ENCODE results near the gene POLR3B.
"Not testable (repeated sequence)": the region's sequence is repeated elsewhere in the genome, so short reads cannot be mapped to it uniquely, and the experiment has no call there.

The POLR3B gene

DNA sequence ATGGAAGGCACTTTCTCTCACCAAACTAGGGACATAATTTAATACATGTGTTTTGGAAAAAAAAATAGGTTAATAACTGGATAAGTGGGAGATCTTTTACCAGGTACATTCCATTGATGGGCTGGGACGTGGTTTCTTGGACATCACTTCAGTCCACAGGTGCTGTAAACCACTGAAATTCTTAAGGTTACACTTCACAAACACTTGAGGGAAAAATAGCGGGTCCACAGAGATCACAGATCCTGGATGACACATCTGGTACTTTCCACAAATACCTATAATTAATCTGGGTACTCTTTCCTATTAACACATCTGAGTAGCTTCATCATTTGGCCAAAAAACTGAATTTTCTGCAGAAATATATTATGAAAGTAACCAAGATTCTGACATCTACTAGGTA is 85.0 kb downstream of the POLR3B start:
- no peak for DNase-seq
- TF ChIP-seq GATA1 (IDR thresholded peaks at IDR 0.05; ENCODE audit: low read depth, low read length) (no peak), POLR2A (IDR thresholded peaks at IDR 0.05; ENCODE audit: low read length) (no peak)

DNA sequence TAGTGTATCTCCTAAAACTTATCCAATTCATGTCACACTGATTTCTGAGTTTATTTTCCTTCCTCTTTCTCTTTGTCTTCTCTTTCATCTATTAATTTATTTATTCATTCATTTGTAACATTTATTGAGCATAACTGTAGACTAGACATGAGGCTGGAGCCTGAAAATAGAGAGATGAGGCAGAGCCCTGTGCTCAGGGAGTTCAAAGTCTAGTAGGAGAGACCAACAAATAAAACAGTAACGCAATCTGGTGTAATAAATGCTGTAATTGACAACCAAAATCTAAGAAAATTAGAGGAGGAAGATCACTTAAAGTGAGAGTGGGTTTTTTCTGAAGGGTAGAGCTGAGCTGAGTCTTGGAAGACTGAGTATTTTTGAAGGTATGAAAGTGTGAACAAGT is 87.5 kb downstream of the POLR3B start:
- TF ChIP-seq GATA1 (IDR thresholded peaks at IDR 0.05; ENCODE audit: low read depth, low read length) = no peak
- no peak for TF ChIP-seq POLR2A (IDR thresholded peaks at IDR 0.05; ENCODE audit: low read length)
- DNase-seq = no peak

DNA sequence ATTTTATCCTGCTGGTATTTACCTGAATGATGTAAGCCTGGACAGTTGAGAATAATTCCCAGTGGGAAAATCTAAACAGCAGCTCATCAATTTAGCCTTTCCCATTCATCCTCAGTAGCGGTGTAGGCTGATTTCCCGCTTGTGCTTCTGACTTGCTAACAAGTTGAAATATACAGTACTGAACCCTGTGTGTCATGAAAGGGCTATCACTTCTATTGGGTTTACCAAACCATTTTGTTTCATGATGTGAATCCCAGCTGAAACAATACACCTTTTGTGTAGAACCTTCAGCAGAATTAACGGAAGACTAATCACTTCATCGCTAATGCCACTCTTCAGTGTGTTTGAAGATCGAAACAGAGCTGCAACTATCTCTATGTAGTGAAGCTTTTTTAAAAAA is 88.4 kb downstream of the POLR3B start:
- no peak for TF ChIP-seq GATA1 (IDR thresholded peaks at IDR 0.05; ENCODE audit: low read depth, low read length)
- DNase-seq = no peak

DNA sequence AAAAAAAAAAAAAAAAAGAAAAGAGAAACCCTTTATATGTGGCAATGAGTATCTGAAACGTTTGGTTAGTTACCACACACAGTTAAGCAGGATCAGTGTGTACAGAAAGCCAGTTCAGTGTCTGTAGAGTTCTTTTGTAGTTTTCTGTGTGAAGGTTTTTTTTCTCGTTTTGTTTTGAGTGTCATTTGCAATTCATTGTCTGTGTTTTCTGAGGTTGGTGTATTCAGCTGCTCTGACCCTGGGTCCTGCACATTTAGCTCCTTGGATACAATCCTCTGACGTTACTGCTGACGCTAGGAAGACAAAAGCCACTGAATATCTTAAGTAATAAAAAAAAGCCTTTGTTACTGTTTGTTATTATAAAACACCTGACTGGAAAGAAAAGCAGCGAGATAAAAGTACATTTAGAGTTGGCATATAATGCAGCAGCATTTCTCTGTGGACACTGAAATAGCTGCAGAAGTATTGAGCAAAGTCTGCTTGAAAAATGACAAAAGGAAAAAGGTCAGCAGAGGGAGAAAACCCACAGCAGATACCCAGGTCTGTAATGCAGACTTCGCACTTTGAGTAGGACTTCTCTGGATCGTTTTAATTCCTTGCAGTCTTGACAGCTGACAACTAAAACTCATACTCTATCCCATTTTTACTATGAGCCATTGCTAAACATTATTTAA is 89.0 kb downstream of the POLR3B start:
- TF ChIP-seq GATA1 (IDR thresholded peaks at IDR 0.05; ENCODE audit: low read depth, low read length) (no peak), POLR2A (IDR thresholded peaks at IDR 0.05; ENCODE audit: low read length) (no peak)
- no peak for DNase-seq

GRCh38 chr12:106452309-106452708 is 94.8 kb downstream of the POLR3B start:
- TF ChIP-seq POLR2A (IDR thresholded peaks at IDR 0.05; ENCODE audit: low read length) = no peak
- TF ChIP-seq GATA1 (IDR thresholded peaks at IDR 0.05; ENCODE audit: low read depth, low read length) = no peak
- no peak for DNase-seq

DNA sequence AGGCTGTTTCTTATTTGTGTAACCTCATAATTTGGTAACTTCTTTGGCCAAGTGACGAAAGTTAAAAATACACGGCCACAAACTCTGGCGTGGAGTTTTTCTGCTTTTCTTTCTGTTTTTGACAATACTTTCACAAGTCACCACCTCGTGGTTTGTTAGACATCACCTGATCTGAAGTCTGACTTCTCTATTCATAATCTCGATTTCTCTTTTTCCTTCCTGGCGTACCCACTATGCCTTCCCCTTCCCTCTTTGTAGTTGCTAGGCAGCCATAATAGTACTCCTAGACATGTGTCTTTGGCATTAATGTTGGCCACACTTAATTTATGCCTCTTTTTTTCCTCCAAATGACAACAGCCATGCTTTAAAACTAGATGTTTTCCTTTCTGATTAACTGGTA is 97.6 kb downstream of the POLR3B start:
- TF ChIP-seq POLR2A (IDR thresholded peaks at IDR 0.05; ENCODE audit: low read length) (no peak), GATA1 (IDR thresholded peaks at IDR 0.05; ENCODE audit: low read depth, low read length) (no peak)
- no peak for DNase-seq

GRCh38 chr12:106459124-106459523 is 101.6 kb downstream of the POLR3B start:
- DNase-seq = no peak
- TF ChIP-seq POLR2A (IDR thresholded peaks at IDR 0.05; ENCODE audit: low read length) = no peak
- TF ChIP-seq GATA1 (IDR thresholded peaks at IDR 0.05; ENCODE audit: low read depth, low read length) = no peak

GRCh38 chr12:106459534-106459933 is 102.0 kb downstream of the POLR3B start:
- TF ChIP-seq POLR2A (IDR thresholded peaks at IDR 0.05; ENCODE audit: low read length) = no peak
- no peak for TF ChIP-seq GATA1 (IDR thresholded peaks at IDR 0.05; ENCODE audit: low read depth, low read length)
- no peak for DNase-seq

DNA sequence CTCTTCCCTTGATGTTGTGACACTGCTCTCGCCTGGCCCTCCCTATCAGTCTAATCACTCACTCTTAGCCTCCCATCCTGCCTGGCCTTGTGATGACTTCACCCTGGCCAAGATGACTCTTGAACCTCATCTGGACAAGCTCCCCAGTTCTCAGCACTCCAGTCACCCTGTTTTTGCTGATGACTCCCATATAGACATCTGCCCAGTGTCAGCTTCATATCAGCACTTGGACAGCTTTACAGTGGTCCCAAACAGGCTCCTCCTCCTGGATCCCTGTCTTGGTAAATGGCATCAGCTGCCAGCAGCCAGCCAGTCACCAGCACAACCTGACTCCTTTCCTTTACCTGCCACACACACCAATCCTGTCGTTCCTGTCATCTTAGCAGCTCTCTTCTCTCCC is 104.2 kb downstream of the POLR3B start:
- no peak for TF ChIP-seq GATA1 (IDR thresholded peaks at IDR 0.05; ENCODE audit: low read depth, low read length)
- no peak for TF ChIP-seq POLR2A (IDR thresholded peaks at IDR 0.05; ENCODE audit: low read length)
- peak in 1 of 2 experiments; percentile 5 for DNase-seq

GRCh38 chr12:106465605-106466004 is 108.1 kb downstream of the POLR3B start:
- not testable (repeated sequence) for DNase-seq

GRCh38 chr12:106475662-106476061 is 118.1 kb downstream of the POLR3B start:
- DNase-seq = not testable (repeated sequence)

GRCh38 chr12:106477627-106478026 is 120.1 kb downstream of the POLR3B start:
- DNase-seq = not testable (repeated sequence)

GRCh38 chr12:106480251-106480650 is 122.7 kb downstream of the POLR3B start:
- no peak for TF ChIP-seq GATA1 (IDR thresholded peaks at IDR 0.05; ENCODE audit: low read depth, low read length)
- no peak for DNase-seq

DNA sequence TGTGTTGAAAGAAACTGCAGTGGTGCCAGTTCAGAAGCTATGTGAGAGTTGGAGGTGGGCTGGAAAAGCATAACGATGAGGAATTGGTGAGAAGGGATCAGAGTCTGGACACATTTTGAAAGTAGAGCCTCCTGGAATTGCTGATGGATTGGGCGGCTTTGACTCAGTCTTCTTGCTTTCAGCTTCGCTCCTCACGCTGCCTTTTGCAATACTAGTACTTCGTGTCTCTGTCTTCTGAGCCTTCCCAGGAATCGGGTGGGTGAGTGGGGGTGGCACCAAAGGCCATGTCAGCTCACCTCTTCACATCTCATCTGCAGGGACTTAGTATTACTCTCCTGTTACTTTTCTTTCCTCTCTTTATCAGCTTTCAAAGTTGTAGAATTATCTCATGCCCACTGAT is 123.7 kb downstream of the POLR3B start:
- no peak for TF ChIP-seq POLR2A (IDR thresholded peaks at IDR 0.05; ENCODE audit: low read length)
- no peak for TF ChIP-seq GATA1 (IDR thresholded peaks at IDR 0.05; ENCODE audit: low read depth, low read length)
- no peak for DNase-seq

- no peak for TF ChIP-seq GATA1 (IDR thresholded peaks at IDR 0.05; ENCODE audit: low read depth, low read length)
- TF ChIP-seq POLR2A (IDR thresholded peaks at IDR 0.05; ENCODE audit: low read length) = no peak
- DNase-seq = peak in 1 of 2 experiments; percentile 8
Observed at GRCh38 chr12:106487664-106488063, 130.1 kb downstream of the POLR3B start.

DNA sequence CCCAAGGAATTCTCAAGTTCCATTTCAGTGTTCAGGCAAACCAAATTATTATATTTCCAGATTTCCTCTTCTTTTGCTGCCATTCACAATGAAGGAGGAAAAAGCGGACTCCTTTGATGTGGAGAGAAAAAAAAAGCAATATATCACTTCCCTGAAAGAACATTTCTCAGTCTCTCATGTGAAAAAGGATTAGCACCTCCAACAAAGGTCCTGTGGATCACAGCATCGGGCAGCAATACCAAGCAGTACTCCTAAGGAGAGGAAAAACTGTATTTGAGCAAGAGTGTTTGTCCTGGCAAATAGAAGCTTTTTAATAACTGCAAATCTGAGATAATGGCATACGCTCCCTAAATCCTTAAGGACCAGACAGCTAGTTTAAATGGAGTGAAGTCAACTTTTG is 131.3 kb downstream of the POLR3B start:
- TF ChIP-seq POLR2A (IDR thresholded peaks at IDR 0.05; ENCODE audit: low read length) (no peak), GATA1 (IDR thresholded peaks at IDR 0.05; ENCODE audit: low read depth, low read length) (no peak)
- no peak for DNase-seq
